ENCODE measurements around the gene NCAPD2.
A peak's percentile ranks its signal among the peaks of the same experiment; 100 is the strongest.
"Not testable (repeated sequence)": the region's sequence is repeated elsewhere in the genome, so short reads cannot be mapped to it uniquely, and the experiment has no call there.

NCAPD2 gene

GRCh38 chr12:6465467-6466183 is 28.3 kb upstream of the NCAPD2 start:
- peak; percentile 14 for DNase-seq

- DNase-seq, result no peak
Observed at GRCh38 chr12:6466184-6466573, 27.7 kb upstream of the NCAPD2 start.

GRCh38 chr12:6466751-6467150 is 27.2 kb upstream of the NCAPD2 start:
- DNase-seq, result not testable (repeated sequence)

GRCh38 chr12:6467571-6468282 is 26.2 kb upstream of the NCAPD2 start:
- DNase-seq, result not testable (repeated sequence)

- DNase-seq, result no peak
Observed at GRCh38 chr12:6468283-6468575, 25.7 kb upstream of the NCAPD2 start.

- DNase-seq, result no peak
Observed at GRCh38 chr12:6469092-6469491, 24.8 kb upstream of the NCAPD2 start.

- DNase-seq, result no peak
Observed at GRCh38 chr12:6469609-6470374, 24.1 kb upstream of the NCAPD2 start.

GRCh38 chr12:6470375-6471163 is 23.3 kb upstream of the NCAPD2 start, which contains the start of gene VAMP1:
Gene VAMP1 (minus strand): TSS chr12:6470677. CDS start chr12:6470531, 146 bp downstream.
- DNase-seq, result peak; percentile 93

- no peak for DNase-seq
Observed at GRCh38 chr12:6471989-6472360, 21.9 kb upstream of the NCAPD2 start.

- DNase-seq, result no peak
Observed at GRCh38 chr12:6472491-6472890, 21.4 kb upstream of the NCAPD2 start.

- not testable (repeated sequence) for DNase-seq
Observed at GRCh38 chr12:6475233-6475975, 18.5 kb upstream of the NCAPD2 start.

- no peak for DNase-seq
Observed at GRCh38 chr12:6476489-6476888, 17.4 kb upstream of the NCAPD2 start.

- DNase-seq, result not testable (repeated sequence)
Observed at GRCh38 chr12:6477601-6478377, 16.1 kb upstream of the NCAPD2 start.

- DNase-seq, result no peak
Observed at GRCh38 chr12:6478416-6478815, 15.5 kb upstream of the NCAPD2 start.

- DNase-seq, result no peak
Observed at GRCh38 chr12:6488240-6488639, 5.7 kb upstream of the NCAPD2 start.

- no peak for DNase-seq
Observed at GRCh38 chr12:6489449-6489848, 4.5 kb upstream of the NCAPD2 start.

GRCh38 chr12:6490673-6491072 is 3.2 kb upstream of the NCAPD2 start:
- DNase-seq, result not testable (repeated sequence)

GRCh38 chr12:6492838-6493496 is 935 bp upstream of the NCAPD2 start, which contains the start of gene MRPL51:
Gene MRPL51 (minus strand): TSS chr12:6493262. CDS start chr12:6493136, 126 bp downstream.
- DNase-seq, result peak; percentile 91

- DNase-seq, result no peak
Observed at GRCh38 chr12:6494258-6494743, 399 bp downstream of the NCAPD2 start.

GRCh38 chr12:6494968-6495367 is 1.1 kb downstream of the NCAPD2 start:
- DNase-seq, result no peak
